Fibroblast of peridontal ligament (primary cell): ENCODE results near the gene HIF1A.
"Not testable (repeated sequence)": the region's sequence is repeated elsewhere in the genome, so short reads cannot be mapped to it uniquely, and the experiment has no call there.

Experiments
- DNase-seq: peaks from one replicate; pipeline ENCODE4 v3.0.0-alpha.2; 2010; ENCODE audit errors: extremely low read depth

HIF1A gene

GRCh38 chr14:61749264-61749663 is 54.0 kb downstream of the HIF1A start:
- DNase-seq, result no peak

DNA sequence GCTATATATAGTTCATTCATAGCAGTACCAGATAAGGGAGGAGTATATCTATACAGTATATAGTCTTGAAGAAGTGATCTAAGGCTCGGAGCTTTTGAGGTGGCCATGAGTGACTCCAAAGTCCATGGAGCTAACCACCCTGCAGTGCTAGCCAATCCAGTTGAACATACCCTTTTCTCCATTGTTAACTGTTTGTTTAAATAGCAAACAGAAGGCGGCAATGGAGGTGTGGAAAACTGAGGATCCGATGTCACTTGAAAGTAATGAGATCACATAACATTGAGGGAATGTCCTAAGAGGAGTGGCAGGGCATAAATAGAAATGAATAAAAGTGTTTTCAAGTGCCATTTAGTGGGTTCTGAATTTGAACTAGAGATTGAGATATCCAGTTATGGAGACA is 54.6 kb downstream of the HIF1A start:
- DNase-seq, result no peak

DNA sequence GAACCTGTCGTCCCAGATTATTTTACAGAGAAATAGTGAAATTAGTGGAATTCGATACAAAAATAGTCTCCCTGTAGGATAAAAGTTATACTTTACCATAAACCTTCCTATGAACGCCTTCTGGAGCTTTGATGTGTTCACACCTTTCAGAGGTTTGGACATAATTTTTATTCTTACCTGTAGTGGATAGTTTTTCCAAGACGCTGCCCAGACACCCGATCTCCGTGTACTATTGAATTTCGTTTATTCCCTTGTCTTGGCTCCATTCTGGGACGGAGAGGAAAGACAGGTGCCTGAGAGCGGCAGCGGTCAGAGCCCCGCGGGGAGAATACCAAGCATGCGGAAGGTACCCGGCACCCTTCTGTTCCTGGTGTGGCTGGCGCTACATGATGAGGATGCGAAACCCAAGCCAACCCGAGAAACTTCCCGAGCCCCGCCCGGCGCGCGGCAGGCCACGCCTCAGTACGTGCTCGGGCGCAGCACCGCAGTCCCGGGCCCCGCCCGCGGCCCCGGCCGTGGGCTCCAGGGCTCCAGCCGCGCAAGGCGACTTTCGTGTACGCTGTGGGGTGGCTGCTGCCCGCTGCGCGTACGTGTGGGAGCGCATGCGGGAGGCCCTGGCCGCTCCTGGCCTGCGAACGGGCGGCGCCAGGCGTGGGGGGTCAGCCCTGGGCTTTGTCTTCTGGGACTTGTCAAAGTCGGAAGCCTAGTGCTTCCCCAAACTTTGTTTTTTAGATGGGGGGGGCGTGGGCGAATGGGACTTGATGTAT is 55.6 kb downstream of the HIF1A start:
- DNase-seq, result peak; percentile 70

GRCh38 chr14:61751475-61751989 is 56.2 kb downstream of the HIF1A start:
- no peak for DNase-seq

GRCh38 chr14:61752626-61753025 is 57.3 kb downstream of the HIF1A start:
- no peak for DNase-seq

DNA sequence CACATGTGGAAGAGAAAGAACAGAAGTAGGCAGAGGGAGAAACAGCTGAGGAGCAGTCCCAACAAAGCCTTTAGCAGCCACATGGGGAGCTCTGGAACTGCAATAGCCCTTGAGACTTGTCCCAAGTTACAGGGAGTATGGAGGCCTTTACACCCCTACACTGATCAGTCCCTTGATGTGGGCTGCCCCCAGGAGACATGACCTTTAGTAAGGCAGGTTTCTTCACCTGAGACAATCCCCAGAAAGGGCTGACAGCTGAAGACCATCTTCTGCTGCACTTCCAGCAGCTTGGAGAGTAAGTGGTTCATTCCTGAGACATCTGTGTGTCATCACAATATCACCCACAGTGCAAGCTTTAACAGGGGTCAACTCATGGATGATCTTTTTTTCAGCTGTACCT is 58.3 kb downstream of the HIF1A start:
- no peak for DNase-seq

- DNase-seq, result peak; percentile 45
Measured at GRCh38 chr14:61754627-61755381, 59.5 kb downstream of the HIF1A start.

DNA sequence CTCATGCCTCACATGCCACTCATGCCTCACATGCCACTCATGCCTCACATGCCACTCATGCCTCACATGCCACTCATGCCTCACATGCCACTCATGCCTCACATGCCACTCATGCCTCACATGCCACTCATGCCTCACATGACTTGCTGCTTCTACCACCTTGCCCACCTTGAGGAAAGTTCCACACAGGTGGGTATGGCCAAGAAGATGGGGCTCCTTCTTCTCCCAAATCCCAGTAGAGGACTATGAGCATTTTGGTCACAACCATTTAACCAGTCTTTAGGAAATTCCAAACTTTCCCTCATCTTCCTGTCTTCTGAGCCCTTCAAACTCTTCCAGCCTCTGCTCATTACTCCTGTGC is 60.0 kb downstream of the HIF1A start:
- not testable (repeated sequence) for DNase-seq

GRCh38 chr14:61756135-61756534 is 60.8 kb downstream of the HIF1A start:
- no peak for DNase-seq

DNA sequence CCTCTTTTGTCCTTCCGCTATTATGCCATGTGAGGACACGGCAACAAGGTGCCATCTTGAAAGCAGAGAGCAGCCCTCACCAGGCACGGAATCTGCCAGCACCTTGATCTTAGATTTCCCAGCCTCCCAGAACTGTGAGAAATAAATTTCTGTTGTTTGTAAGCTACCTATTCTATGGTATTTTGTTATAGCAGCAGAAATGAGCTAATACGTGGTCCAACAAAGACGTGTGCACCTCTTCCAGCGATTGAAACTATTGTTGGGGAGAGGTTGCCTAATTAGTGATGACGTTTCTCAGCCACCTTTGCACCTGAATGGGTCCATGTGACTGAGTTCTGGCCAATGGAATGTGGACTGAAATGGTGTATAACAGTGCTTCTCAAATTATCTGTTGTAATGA is 64.6 kb downstream of the HIF1A start:
- no peak for DNase-seq

GRCh38 chr14:61761557-61761956 is 66.2 kb downstream of the HIF1A start:
- DNase-seq, result no peak

DNA sequence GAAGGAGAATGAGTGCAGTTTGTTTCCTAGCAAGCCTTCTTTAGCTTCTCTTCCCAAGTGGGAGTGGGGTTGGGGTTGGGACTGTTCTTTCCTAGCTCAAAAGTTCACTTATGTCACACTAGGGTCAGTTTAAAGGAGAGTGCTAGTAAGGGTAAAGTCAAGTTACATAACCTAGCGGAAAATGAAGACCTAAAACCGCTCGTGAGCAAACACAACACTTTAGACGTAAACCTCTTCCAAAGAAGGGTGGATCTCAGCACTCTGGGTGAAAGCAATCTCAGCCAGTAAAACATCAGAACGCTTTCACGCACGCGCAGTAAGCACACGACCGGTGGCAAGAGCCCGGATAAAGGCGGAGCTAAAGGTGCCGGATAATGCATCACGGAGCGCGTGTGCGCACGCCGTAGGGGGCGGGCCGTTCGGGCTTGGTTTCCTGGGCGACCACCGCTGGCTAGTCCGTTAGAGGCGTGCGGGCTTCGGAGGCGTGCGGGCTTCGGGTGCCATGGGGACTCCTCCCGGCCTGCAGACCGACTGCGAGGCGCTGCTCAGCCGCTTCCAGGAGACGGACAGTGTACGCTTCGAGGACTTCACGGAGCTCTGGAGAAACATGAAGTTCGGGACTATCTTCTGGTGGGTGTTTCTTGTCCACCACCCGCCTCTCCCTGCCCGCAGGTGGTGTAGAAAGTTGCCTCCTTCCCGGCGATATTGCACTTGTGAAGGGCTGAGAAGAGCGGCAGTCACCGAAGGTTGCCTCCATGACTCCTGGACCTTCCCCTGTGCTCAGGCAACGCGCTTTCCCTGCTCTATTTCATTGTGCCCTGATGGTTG is 66.9 kb downstream of the HIF1A start, which contains the start of gene SNAPC1:
Gene SNAPC1 (plus strand): TSS at position 462 of the 828 bp plus-strand sequence. CDS start 41 bp downstream, at position 503.
- peak; percentile 99 for DNase-seq

DNA sequence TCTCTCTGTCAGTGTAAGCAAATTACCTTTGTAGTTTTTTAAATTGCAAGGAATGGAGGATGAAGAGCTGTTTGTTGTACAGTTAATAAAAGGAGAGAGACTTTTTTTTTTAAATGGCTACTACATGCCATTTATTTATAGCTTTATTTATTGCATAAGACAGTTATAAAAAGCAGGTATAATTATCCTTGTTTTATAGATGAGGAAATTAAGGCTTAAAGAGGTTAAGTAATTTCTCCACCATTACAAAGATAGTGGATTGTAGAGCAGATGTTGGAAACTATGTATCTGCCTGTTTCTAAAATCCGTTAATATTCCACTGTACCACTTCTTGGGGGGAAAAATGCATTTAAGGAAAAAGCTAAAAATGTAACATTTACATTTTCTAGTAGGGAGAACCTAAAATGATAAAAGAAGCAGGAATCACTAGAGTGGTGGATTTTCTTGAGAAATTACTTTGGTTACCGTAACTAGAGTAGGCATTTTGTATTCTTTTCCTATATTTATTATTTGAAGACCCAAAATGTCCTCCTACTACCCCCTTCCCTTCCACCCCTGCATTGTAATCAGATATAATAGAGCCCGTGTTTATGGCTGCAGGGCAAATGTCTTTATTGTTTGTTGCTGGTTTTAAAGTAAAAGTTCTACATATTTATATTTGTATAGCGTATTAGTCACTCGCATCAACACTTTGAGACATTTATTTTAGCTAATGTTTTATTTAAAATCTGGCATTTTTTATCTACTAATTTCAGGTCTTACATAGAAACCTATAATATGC is 69.2 kb downstream of the HIF1A start:
- DNase-seq, result no peak

DNA sequence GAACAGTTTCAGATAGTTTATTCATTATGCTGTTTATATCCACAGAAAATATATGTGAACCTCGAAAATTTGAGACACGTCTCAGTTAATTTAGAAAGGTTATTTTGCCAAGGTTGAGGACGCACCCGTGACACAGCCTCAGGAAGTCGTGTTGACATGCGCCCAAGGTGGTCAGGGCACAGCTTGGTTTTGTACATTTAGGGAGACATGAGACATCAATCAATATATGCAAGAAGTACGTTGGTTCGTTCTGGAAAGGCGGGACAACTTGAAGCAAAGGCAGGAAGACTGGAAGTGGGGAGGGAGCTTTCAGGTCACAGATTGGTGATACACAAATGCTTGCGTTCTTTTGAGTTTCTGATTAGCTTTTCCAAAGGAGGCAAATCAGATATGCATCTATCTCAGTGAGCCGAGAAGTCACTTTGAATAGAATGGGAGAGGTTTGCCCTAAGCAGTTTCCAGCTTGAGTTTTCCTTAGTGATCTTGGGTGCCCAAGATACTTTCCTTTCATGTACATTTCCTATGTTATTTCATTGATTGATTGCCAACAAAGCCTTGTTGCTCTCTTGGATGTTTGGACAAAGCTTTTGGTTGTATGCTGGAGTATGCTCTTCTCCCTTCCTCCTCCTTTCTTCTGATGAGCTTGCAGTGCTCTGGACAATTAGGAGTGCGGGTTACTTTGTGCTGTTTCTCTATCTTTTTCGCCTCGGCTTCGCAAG is 70.1 kb downstream of the HIF1A start:
- peak; percentile 55 for DNase-seq

DNA sequence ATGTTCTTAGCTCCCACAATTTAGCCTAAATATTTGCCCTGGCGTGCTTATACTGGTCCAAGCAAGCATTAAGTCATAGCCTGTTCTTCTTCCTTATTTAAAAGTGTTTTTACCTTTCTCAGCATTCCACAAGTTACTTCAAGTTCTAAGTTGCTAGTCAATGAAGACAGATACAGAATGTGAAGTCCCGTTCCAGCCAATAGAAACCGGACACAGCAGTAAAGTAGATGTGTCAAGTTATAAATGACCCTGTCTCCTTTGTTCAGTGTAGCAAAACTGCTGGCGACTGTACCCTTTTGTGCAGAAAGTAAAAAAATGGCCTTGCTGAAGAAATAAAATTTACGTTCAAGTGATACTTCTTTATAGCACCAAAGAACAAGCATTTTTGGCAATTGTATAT is 70.8 kb downstream of the HIF1A start:
- peak; percentile 10 for DNase-seq

DNA sequence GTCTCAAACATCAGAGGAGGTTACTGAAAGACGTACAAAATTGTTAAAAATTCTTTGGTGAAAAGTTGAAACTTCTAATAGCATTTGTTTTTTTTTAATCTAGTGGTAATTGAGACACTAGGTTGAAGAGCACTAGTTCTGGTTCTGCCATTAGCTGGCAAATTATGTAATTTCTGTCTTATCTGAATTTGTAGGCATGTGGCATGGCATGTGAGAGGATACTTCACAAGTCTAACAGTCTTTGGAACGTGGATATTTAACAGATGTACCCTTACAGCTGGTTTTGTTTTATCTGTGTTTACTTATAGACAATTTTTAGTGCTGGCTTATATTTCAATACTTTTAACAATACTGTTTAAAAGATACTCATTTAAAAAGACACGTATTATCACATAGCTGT is 72.9 kb downstream of the HIF1A start:
- peak; percentile 18 for DNase-seq

- DNase-seq, result no peak
Measured at GRCh38 chr14:61769893-61770292, 74.6 kb downstream of the HIF1A start.

DNA sequence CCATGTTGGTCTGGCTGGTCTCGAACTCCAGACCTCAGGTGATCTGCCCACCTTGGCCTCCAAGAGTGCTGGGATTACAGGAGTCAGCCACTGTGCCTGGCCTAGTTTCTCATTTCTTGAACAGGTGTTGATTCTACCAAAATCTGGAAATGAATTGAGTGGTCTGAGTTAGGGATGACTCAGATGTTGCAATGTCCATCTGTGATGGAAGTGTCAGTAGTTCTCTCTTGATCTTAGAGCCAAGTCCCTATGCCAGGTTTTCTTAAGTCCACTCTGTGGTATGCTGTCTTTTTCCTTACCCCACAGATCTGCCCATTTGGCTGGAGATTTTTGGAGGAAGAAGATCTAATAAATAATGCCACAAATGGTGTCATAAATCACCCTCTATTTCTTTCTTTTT is 79.5 kb downstream of the HIF1A start:
- no peak for DNase-seq

GRCh38 chr14:61780125-61780524 is 84.8 kb downstream of the HIF1A start:
- DNase-seq, result no peak

- no peak for DNase-seq
Measured at GRCh38 chr14:61797309-61797708, 102.0 kb downstream of the HIF1A start.
